Measurements from ENCODE around the gene AGXT. TPM values are rescaled to one million over a fixed set of nuclear protein-coding genes. Genes with fewer than 3 reads are reported as not detected.

AGXT gene
- total RNA-seq, 1 donor: not detected

DNA sequence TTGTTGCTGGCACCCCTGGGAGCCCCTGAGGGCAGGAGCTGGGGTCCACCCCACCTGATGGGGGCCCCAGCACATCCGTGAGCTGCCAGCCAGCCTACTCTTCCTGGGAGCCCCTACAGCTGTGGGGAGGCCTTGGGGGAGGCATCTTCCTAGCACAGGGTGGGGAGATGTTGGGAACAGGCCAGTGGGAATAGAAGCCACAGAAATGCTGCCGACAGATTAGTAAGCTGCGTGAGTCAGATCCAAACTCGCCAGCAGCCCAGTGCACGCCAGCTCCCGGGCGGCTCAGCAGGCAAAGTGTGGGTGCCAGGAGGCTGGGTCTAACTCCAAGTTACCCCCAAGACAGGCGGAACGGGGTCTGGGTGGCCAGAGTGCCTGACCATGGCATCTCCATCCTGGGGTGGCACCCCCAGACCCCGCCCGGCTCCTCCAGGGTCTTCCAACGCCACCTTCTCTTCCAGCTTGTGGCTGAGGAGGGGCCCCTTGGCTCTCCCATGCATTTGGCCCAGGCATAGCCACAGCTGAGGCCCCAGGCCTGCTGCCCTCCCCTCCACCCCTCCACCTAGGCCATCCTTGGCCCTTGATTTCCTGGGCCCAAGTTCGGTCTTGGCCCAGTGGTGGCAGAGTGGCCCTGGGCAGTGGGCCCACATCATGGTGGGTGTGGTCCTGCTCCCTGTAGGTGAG lies 52.8 kb downstream of the AGXT start:
- DNase-seq (ENCODE audit: low read depth): peak; percentile 82
- TF ChIP-seq, protein P1, sequence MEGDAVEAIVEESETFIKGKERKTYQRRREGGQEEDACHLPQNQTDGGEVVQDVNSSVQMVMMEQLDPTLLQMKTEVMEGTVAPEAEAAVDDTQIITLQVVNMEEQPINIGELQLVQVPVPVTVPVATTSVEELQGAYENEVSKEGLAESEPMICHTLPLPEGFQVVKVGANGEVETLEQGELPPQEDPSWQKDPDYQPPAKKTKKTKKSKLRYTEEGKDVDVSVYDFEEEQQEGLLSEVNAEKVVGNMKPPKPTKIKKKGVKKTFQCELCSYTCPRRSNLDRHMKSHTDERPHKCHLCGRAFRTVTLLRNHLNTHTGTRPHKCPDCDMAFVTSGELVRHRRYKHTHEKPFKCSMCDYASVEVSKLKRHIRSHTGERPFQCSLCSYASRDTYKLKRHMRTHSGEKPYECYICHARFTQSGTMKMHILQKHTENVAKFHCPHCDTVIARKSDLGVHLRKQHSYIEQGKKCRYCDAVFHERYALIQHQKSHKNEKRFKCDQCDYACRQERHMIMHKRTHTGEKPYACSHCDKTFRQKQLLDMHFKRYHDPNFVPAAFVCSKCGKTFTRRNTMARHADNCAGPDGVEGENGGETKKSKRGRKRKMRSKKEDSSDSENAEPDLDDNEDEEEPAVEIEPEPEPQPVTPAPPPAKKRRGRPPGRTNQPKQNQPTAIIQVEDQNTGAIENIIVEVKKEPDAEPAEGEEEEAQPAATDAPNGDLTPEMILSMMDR (IDR thresholded peaks at IDR 0.05; ENCODE audit: insufficient read depth, low read depth, low read length): no peak
- H3K4me3 ChIP-seq (ENCODE audit: low read depth, low read length): no peak overlapping the region

DNA sequence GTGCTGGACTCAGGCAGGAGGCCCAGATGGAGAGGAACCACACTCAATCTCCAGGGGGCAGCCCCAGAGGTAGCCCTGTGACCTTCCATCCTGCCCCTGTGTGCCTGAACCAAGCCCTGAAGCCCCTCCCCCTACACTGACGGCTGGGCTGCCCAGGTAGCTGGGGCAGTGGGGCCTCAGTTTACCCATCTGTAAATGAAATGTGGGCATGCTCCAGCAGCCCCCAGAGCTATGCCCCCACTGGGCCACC lies 53.3 kb downstream of the AGXT start:
- TF ChIP-seq, protein P1 (IDR thresholded peaks at IDR 0.05; ENCODE audit: insufficient read depth, low read depth, low read length): no peak
- no peak for DNase-seq (ENCODE audit: low read depth)
- H3K4me3 ChIP-seq (ENCODE audit: low read depth, low read length): no peak overlapping the region

DNA sequence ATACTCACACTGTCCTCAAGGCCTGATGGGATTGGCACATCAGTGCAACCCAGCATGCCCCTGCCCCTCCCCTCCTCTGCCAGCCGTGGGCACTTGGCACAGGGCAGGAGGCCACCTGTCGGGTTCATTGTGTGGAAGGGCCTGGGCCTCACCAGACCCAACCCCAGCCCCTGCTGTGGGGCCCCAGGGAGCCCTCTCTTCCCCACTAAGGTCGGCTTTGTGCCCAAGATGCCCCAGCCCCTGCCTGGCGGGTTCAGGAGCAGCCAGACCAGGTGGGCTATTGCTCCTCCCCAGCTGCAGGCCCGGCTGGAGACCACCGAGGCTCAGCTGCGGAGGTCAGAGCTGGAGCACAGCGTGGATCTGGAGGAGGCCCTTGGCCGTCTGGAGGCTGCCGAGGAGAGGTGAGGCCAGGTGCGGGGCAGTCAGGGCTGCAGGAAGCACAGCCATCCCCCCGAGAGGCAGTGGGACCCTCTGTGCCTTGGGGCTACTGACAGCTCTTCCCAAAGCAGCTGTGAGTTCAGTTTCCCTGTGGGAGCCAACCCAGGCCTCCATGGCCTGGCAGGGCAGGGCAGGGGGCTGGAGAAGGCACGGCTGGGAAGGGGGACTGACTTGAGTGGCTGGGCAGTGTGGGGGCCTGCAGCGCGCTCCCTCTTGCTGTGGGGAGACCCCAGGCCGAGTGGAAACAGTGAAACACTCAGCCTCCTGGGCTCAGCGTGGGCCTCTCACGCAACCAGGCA lies 53.8 kb downstream of the AGXT start:
- DNase-seq (ENCODE audit: low read depth): no peak
- H3K4me3 ChIP-seq (ENCODE audit: low read depth, low read length): no peak overlapping the region
- TF ChIP-seq, protein P1 (IDR thresholded peaks at IDR 0.05; ENCODE audit: insufficient read depth, low read depth, low read length): no peak

DNA sequence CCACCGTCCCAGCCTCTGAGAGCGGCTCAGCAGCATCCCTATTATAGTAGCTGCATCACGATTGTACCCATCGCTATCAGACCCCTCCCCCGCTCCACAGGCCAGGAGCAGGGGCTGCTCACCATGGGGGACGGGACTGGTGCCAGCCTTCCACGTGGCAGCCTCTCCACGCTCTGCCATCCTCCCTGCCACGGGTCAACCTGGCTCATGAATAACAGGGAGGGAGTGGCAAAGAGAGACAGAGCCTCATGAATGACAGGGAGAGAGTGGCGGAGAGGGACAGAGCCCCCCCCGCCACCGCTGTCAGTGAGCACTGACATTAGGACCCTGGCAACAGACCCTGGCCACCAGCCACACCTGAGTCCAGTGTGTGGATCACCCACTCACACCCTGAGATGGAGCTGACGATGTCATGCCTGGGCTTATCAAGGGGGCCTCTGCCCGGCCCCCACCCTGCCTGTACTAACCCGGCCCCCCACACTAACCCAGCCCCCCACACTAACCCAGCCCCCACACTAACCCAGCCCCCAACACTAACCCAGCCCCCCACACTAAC lies 54.4 kb downstream of the AGXT start:
- DNase-seq (ENCODE audit: low read depth): no peak
- TF ChIP-seq, protein P1 (IDR thresholded peaks at IDR 0.05; ENCODE audit: insufficient read depth, low read depth, low read length): no peak
- H3K4me3 ChIP-seq (ENCODE audit: low read depth, low read length): no peak overlapping the region

DNA sequence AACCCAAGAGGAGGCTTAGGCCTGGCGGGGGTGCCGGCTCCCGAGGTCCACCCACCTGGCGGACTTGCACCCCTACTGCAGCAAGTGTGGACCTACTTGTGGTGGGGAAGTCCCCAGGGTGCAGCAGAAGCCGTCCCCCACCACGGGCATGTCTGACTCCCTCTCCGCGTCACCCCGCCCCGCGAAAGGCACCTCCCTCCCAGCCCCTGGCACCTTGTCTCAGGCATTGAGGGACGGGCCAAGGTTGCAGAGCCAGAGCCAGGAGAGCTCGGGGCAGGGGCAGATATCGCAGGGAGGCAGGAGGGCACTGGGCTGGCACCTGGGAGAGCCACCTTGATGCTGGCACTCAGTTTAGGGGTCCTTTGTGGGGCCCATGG lies 56.6 kb downstream of the AGXT start:
- no peak for DNase-seq (ENCODE audit: low read depth)
- no peak overlapping the region for H3K4me3 ChIP-seq (ENCODE audit: low read depth, low read length)
- TF ChIP-seq, protein P1 (IDR thresholded peaks at IDR 0.05; ENCODE audit: insufficient read depth, low read depth, low read length): no peak

DNA sequence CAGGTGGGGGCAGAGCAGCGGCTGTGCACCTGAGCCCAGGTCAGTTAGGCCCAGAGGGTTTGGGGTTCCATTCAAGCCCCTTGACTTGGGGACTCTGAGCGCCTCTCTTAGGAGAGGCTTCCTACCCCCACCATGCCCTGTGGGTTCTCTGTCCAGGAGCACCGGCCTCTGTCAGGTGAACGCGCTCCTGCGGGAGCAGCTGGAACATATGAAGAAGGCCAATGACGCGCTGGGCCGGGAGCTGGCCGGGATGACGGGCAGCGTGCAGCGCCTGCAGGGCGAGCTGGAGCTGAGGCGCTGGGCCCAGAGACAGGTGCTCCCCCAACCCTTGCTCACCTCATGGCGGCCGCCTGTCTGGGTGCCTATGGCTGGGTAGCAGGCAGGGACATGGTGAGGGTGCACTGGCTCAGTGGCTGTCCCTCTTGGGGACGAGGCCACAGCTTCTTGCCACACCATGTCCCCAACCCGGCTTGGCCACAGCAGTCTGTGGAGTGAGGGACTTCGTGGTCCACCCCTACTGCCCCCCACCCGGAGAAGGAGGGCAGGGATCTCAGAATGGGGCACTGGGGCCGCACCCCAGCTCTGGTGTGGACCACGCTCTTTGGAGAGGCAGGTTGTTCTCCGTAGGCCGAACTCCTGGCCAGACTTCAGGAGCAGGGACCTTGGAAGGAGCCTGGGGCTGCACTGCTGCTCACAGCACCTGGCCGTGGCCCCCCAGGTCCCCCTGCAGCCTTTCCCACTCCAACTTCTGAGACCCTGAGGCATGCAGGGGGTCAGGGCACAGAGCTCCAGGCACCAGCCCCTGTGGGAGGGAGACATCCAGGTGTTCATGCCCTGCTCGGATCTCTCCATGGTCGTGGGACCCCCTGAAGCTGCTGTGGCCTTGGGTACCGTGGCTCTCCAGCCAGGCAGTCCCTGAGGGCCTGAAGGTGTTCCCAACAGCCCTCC lies 57.2 kb downstream of the AGXT start:
- DNase-seq (ENCODE audit: low read depth): no peak
- no peak overlapping the region for H3K4me3 ChIP-seq (ENCODE audit: low read depth, low read length)
- TF ChIP-seq, protein P1 (IDR thresholded peaks at IDR 0.05; ENCODE audit: insufficient read depth, low read depth, low read length): no peak

All from fibroblast of villous mesenchyme (primary cell).